Activated naive CD4-positive, alpha-beta T cell treated with anti-CD3 and anti-CD28 coated beads, Interleukin-2, amount 50 U/mL, for 16 hours (primary cell): ENCODE results near the gene NRXN3.

Experiments
- DNase-seq: peaks from one replicate; pipeline ENCODE4 v3.0.0-alpha.2; 2020

The NRXN3 gene

DNA sequence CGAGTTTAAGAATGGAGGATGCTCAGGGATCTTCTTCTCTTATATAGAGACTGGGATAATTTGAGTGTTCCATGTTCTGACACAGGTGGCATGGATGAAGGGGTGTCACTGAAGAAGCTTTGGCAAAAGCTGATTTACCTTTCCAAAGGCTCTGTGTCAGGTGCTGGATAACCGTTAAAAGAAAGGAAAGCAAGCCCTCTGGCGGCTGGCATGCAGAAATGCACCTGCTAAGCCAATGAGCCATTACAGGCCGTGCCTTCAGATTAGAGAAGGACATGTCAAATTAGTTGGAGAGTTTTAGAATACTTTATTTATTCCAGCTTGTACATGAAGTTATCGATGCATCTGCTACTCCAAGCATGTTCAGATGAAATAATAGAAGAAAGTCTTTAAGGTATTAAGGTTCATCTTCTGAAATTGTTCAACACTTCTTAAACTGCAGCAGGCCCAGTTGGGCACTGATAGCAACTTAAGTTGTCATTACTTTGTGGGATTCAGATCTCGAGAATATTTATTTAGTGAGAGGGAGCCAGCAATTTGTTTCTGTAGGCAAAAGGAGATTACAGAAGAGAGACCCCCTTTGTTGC is 678.2 kb downstream of the NRXN3 start:
- DNase-seq, result no peak

DNA sequence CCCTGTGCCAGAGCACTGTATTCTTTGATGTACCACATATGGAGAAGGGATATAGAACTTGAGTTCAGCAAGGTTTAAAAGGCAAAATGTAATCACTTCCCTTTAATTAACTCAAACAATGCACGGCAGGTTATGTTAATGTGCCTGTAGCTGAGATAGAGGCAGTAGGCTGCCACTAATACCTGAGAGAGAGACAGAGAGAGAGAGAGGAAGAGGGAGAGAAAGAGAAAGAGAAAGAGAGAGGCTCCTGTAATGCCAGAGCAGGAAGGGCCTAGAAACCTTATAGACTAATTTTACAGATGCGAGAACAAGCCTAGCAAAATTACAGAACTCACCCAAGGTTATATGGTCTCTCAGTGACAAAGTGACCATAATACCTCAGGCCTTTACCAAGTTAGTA is 679.8 kb downstream of the NRXN3 start:
- DNase-seq, result no peak

DNA sequence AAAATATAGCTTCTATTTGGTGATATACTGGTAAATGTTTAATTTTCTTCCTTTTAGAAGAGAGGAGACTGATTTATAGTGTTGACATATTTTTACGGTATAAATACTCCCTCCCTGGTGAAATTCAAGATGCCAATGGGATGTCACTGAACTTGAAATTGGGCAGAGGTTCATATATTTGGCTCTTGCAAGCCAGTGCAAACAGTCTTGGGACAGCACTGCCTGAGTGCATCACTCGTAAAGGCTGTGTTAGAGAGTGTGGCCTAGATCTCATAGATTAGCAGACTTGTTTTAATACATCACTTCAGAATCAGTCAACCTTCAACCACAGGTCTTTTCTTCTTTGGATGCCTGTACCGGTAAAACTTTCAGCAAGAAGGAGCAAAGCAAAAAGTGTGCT is 681.0 kb downstream of the NRXN3 start:
- DNase-seq, result no peak

DNA sequence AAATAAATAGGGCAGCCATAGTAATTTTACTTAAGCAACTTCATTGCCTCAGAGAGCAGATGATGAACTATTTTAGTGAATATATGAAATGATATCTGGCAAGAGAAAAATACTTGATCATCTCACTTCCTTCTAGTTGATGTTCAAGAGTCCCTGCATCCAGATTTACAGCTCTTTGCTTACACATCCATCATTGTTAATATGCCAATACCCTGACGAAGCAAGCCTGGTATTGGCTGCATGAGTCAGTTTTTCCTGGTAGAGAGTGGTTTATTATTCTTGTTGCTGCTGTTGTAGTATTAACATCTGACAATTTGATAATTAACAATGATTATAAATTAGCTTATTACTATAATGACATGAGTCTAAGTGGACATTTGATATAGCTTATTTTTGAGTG is 681.9 kb downstream of the NRXN3 start:
- no peak for DNase-seq

DNA sequence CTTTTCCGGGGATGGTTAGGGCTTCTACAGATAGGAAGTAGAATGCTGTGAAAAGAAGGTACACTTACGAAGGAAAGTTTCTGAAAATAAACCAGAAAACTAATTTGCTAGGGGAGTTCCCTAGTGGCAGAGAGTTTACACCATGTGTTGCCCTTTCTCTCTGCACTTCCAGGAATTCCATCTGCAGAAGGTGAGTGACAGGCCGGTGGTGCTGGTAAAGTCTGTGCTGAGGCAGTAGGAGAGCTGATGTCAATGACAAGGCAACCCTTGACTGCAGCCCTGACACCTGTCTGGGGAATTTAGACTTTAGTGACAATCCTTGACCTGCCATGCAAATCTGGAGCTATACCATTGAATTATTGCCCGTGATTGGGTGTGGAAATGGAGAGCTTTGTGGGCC is 687.8 kb downstream of the NRXN3 start:
- no peak for DNase-seq

DNA sequence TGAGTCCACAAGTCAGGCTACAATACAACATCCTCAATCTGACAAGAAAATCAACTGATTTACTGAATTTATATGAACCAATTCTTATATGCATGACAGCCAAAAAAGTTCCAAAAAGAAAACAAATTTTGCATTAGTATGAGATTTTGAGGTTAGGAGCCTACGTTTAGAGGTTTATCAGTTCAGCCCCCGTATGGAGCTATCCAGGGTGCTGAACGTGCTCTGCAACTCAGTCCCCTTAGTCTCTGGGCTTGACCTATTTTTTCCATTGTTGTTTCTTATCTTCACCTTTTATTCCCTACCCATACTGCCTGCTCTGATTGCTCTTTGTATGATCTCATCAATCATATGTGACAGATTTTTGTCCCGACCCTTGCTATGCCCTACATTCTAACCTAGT is 693.0 kb downstream of the NRXN3 start:
- no peak for DNase-seq

DNA sequence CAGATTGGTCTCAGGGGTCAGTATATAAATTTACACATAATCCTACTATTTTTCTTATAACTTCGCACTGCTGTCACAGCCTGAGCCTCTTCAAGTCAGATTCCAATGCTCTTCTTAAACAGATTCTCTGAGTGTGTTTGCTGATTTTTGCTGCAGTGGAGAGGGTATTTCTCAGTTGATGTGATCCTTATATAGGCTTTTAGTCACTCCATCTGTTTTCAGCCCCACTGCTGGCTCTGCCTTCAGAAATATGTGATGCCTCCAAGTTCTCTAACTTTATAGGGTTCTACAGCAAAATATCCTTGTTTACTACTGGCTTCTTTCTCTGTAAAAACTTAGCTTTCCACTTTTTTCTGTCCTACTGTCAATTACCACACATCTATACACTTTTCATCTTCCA is 702.7 kb downstream of the NRXN3 start:
- DNase-seq, result no peak

DNA sequence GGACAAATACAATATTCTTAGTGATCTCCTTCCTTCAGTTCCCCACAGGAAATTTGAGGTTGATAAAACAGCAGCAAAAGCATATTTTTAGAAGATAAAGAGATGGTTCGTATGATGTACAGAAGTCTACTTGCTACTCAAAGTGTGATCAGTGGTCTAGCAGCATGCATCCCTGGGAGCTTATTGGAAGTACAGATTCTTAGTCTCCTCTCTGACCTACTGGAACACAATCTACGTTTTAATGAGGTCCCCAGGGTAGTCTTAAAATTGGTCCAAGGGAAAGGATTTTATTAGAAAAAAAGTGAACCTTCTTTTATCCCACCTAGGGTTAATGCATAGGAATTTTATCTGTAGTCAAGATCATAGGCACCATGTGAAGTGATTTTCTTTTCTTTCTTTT is 703.4 kb downstream of the NRXN3 start:
- no peak for DNase-seq

DNA sequence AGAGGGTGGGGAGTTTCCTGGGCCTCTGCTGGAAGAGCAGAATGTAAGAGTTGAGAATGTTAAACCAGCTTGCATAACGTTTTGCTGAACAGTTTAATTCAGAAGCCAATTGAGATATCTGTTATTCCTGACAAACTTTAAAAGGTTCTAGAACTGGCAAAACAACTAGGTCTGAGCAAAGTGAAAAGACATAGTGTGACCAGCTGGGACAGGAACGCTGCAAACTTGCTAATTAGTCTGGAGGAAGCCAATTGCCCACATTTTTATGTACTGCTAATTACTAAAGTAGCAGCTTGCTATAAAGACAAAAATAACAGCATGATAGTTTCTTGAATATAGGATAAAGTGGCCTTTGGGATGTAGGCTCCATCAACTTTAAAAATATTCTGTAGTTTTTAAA is 704.9 kb downstream of the NRXN3 start:
- DNase-seq, result no peak

DNA sequence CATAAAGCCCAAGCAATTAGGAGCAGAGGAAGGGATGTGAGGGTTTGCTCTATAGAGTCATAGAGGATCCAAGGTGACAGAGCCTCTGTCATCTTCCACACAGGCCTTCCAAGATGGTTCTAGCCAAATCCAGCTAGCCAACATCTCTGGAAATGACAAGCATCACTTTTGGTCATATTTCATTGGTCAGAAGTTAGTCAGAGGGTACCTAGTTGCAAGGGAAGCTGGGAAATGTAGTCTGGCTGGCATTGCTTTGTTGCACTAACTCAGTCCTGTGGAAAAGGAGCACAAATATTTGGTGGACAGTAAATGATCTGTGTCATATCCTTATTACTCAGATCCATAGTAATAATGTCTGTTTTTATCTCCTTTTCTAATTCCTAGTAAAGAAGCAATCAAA is 715.7 kb downstream of the NRXN3 start:
- no peak for DNase-seq

DNA sequence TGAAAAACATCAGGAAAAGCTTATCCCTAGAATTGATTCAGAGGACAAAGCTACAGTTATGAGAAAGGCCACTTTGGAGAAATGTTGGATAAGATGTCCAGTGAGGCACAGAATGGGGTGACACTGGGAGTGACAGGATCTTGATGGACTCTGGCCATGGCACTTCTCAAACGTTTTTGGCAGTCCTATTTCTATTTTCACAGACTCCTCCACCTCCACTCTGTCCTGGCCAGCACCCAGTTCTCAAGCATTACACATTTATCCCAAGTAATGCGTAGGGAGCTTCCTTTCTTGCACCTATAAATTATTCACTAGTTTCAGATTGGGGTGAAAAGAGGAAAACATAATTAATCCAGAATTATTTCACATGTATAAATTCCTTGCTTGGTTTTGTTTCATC is 727.3 kb downstream of the NRXN3 start:
- DNase-seq, result no peak

DNA sequence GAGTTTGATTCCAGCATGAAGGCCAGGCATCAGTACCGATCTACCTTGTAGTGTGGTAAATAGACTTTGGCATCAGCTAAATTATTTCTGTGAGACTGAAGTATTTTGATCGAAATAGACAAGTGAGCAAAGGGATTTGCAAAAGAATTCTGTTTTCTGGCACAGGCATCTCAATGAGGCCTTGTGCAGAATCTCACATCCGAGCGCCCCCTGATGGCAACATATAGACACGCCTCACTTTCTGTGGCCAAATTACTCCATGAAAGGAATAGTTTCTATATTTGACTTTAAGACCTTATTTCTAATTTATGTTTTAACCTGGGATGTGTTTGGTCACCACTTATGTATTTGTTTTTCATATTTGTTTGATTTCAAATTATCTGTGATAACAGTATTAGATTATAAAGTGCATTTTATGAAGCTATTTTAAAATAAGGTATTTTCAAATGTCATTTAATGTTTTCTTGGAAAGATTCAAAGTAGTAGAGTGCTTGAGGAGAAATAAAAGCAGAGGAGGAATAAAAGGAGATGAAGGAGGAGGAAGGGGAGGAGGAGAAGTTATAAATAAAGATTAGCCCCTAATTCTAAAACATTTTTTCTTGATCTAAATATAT is 731.9 kb downstream of the NRXN3 start:
- no peak for DNase-seq

DNA sequence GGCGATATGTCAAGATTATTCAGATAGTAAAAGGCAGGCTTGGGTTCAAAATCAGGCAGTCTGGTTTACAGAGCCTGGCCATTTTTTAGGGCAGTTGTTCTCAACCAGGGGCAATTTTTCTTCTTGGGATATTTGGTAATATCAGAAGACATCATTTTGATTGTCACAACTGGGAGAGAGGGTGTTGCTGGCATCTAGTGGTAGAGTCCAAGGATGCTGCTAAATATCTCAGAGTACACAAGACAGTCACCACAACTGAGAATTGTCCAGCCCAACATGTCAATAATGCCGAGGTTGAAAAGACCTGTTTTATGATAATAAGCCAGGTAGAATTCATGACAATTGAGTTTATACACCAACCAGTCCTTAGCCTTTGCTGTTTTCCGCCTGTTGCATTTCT is 733.9 kb downstream of the NRXN3 start:
- no peak for DNase-seq

DNA sequence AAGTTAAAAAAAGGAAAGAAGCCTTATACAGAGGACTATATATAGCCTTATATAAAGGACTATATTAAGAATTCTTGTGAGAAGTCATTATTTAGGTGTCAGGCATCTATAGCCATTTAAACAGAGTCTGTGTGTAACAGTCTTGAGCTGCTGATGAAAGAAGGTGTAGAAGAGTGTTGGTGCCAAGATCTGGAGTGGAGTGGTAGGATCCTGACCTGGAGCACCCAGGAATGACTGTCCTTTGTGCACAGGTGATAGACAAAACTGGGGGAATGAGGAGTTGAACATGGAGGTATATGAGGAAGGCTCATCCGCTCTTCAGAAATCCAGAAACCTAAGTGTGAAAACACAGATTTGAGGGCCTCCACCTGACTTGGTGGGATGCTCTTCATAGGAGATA is 747.3 kb downstream of the NRXN3 start:
- no peak for DNase-seq

DNA sequence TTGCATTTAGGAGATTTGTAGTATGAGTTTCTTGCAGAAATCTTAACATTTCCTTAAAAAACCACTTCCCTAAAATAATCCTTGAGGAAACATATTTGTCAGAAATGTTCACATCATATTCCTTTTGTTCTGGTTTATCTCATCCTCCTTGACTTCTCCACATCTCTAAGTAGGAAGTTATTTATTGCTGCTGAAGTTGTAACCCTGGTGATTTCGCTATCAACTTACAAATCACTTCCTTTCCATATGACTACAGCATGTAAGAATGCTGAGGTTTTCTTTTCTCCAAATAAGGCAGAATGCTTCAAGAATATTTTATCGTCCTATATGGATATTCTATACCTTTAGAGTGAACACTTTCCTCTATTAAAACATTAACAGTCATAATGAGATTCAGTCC is 751.7 kb downstream of the NRXN3 start:
- no peak for DNase-seq

DNA sequence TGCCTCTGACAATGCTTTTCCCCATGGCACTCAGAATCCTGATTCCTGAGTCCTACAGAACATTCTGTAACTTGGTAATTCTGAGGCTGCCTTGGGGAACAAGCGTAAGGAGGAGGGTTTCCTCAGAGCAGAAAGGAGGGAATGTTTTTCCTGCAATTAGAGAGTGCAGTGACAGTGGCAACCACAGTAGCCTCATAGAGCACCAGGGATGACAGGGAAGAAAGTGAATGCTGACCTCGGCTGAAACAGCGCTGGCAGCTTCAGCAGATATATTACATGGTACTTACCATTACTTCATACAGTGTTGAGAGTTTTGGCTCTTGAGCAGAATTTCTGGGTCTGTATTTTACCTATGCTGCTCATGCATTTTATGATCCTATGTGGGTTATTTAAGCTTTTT is 757.1 kb downstream of the NRXN3 start:
- no peak for DNase-seq

DNA sequence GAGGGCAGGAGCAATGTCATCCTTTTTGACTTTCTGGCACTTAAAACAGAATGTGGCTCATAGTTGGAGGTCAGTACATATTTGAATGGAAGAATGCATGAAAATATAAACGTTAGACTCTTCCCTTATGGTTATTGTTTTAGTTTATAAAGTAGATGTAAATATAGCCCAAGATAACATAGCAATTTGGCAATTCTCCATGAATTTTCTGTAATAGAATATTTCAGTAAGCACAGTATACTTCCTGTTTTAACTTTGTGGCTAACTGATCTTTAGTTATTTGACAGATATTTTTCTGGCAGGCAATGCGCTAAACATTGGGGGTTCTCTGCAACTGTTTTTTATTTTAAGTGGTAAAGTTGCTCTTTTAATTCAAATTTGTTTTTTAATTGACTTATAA is 763.0 kb downstream of the NRXN3 start:
- no peak for DNase-seq

DNA sequence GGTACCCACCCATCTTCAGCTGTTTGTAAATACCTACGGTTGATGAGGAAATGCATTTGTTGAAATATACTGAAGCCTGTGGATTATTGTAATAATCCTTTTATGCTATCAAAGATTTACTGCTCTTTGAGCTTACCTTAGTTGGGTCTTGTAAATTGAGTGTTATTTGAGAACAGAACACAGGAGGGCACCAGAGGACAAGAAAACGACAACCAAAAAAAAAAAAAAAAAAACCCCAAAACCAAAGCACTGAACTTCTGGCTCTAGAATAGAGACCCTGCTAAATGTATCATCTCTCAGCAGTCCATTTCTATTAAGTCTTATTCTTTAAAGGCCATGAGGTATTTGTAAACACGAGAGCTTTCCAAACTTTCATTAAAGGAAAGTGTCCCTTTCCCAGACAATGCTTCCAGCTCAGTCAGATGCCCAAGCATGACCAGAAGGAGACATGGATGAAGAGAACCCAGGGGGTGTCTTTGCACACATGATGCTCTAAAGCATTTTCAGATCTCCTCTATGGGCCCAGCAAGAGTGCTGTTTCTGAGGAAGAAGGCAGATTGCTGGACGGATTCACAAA is 763.9 kb downstream of the NRXN3 start:
- no peak for DNase-seq

DNA sequence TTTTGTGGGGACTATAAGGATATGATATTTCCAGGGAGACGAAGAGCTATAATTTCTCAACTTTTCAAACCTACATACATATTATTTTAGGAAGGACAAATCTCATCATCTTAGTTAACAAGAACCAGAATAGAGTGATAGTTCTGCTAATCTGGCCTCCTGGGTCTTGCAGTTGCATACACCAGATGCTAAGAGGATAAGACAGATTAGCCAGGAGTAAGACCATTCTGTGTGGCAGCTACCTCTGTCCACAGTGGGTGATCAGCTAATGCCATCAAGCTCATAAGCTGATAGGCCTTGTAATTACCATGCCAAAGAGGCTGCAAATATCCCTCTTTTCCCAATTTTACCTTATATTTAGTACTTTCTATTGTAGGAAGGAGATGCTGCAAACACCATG is 776.8 kb downstream of the NRXN3 start:
- no peak for DNase-seq

DNA sequence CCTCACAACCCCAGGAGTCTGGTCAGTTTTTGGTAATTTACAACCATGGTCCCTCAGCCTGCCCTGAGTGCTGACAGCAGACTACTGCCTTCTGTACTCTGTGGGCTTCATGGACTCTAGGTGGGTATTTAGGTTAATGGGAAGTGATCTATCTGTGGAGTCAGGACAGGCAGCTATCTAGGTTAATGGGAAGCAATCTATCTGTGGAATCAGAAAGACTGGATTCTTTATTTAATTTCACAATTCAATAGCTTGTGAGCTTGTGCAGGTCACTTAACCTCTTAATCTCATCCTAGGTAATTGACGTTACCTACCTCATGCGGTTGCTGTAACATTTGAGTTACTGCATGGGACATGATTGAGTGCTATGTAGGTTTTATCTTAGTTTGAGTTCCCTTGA is 777.5 kb downstream of the NRXN3 start:
- no peak for DNase-seq

DNA sequence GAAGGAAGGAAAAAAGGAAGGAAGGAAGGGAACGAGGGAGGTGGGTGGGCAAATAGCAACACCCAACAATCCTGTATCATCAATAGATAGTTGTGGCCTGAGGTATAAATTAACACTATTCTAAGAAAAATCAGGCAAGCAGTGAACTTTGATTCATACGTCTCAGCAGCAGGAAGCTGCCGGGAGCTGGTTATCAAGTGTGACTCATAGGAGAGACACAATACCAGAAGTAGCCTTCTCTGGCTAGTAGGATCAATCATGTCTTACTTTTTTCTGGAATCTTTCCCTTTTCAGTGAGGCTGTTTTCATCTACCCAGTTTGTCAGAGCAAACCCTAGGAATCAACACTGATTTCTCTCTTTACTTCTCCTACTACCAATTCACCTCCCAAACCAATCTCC is 780.5 kb downstream of the NRXN3 start:
- DNase-seq, result no peak

DNA sequence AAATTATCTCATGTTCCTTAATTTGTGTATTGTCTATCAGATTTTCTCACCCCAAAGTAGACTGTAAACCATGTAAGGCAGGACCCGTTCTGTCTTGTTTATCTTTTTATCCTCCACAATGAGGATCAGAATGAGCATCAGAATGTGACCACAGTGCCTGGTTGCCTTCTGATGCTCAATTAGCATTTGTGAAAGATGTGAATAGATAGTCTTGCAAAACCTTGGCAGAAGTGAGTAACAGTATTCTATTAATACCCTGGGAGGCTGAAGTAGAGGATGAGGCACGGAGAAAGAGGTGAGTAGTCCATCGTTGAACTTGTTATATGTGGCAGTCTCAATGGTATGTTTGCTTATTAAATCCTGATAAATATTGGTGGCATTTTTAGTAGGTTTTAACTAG is 781.4 kb downstream of the NRXN3 start:
- no peak for DNase-seq

DNA sequence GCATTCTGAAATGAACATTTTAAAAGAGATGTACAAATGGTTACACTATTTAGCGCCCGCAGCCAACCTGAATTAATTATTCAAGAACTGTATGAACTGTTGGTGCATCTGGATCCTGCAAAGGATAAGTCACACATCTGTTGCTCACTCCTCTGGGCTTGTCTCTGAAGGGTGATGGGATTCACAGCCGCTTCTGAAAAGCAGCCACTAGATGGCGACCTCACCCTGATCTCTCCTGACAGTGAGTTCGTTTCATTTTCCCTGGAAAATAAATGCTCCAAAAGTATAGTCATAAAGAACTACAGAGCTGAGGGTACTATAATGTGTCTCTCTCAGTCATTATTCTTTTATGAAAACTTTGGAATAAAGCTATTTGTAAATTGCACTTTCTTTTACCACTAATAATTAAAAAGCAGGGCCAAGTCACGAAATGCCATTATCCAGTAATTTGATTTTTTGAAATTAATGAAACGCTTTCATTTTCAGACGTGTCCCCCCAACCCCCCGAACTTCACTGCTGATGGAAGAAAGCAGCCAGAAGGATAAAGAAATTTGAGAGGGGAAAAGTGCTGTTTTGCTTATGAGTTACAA is 789.6 kb downstream of the NRXN3 start:
- peak; percentile 25 for DNase-seq

DNA sequence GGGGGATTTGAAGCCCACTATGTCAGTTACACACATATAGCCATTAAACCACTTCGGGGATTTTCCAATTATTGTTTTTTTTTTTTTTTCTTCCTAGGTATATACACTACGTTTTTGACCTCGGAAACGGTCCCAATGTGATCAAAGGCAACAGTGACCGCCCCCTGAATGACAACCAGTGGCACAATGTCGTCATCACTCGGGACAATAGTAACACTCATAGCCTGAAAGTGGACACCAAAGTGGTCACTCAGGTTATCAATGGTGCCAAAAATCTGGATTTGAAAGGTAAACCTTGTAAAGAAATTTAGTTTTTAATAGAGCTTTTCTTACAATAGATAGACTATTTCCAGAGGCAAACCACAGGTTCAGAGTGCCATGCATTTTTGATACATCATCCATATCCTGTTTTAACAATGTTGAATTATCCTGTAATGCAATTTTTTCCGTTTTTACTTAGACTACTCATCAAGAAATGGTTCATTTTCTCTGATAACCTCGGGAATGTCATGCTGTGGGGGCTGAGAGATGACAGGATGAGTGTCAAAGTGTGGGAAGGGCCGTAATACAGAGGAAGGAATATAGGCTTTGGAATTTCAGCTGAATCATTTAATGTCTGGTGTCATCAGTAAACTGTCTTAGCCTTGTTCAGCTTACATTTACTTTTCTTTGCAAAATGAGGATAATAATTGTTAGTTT is 797.1 kb downstream of the NRXN3 start:
- no peak for DNase-seq
